Activated CD4-positive, alpha-beta T cell treated with anti-CD3 and anti-CD28 coated beads, Interleukin-2, Interleukin-4, amounts not matched to agents 100 ng/mL and 50 ng/mL, durations not matched to agents 16 hours and 8 hours (primary cell): ENCODE data around the gene LYSMD1.
A peak's percentile ranks its signal among the peaks of the same experiment; 100 is the strongest.

ENCODE experiments used
- DNase-seq: peaks from one replicate; pipeline ENCODE4 v3.0.0-alpha.2; 2020; ENCODE audit warnings: low spot score

The LYSMD1 gene

GRCh38 chr1:151137789-151138188, 27.9 kb downstream of the LYSMD1 start:
- no peak for DNase-seq

DNA sequence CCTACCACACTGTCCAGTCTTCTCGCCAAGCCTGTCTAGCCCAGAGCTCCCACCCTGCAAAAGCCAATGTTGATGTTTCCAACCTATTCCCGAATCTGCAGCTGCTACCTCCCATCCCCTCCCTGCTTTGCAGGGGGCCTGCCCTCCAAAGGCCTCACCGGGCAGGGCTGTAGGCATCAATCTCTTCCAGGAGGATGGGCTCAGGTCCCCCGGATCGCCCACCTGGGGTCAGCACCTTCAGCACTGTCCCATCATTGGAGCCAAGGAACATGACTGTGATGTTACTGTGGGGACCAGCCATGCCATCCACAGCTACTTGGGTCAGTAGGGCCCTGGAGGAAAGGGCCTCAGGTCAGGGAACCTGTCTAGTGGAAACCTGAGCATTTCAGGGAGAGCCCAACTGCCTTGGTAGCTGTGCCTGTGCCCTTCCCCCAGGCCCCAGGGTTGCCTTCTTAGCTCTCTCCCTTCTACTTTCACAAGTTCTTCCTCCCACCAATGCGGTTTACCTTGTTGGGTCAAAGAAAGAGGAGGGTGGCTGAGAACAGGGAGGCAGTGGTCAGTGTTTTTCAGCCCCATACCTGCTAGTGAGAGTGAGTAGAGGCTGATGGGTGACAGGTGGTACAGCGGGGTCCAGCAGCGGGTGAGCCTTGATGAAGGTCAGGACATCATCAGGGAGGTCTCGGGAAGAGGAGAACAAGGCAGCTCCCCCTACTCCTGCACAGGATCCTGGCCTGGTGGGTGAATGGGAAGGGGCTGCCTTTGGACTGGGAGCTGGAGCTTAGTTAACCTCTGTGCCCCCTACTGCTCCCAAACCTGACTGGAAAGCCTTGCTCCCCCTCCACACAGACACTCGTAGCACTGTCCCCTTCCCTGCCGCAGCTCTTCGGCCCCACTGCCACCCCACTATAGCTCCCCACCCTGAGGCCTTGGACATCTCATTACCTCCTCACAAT, 30.0 kb downstream of the LYSMD1 start:
- DNase-seq = no peak

GRCh38 chr1:151134991-151135390, 30.7 kb downstream of the LYSMD1 start:
- no peak for DNase-seq

DNA sequence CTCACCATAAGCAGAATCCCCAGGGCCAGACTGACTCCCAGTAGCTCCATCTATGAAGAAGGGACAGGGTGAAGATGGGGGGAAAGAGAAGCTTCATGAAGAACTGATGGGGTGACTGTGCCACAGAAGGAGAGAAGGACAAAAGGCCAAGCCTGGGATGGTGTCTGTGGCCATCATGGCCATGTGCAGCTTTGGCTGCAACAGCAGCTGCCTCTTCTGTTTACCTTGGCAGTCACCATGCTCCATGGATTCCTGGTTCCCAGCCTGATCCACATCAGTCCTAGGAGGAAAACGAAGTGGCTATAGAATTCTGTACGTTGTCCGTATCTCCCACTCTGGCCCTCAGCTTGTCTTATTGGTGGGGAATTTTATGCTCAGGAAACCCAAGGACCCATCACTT, 31.3 kb downstream of the LYSMD1 start:
- no peak for DNase-seq

- DNase-seq = no peak
Observed at GRCh38 chr1:151133018-151133806, 32.5 kb downstream of the LYSMD1 start.

DNA sequence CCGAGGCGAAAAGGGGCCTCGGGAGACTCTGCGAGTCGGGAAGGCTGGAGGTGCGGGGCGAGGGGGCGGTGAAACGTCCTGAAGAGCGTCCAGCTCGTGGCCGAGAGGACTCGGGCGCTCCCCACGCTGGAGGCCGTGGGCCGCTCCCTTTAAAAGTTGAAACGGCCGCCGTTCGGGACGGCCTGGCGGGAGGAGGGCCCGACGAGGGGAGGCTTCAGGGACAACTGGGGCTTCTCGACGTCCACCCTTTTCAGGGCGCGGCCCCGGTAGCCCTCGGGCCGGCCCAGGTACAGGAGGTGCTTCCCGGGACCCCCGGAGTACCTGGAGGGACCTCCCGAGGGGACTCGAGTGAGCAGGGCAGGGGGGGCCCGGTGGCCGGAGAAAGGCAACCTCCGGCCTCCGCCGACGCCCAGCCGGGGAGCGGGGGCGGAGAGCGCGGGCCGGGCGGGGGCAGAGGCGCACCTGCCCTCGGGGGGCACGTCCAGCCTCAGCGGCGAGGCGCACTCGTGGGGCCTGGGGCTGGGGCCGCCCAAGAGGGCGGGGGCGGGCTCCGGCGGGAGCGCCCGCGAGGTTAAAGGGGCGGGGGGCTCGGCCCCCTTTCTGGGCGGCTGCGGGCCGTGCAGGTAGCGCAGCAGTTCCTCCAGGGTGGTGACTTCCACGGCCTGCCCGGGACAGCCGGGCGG, 33.2 kb downstream of the LYSMD1 start:
- DNase-seq = no peak

DNA sequence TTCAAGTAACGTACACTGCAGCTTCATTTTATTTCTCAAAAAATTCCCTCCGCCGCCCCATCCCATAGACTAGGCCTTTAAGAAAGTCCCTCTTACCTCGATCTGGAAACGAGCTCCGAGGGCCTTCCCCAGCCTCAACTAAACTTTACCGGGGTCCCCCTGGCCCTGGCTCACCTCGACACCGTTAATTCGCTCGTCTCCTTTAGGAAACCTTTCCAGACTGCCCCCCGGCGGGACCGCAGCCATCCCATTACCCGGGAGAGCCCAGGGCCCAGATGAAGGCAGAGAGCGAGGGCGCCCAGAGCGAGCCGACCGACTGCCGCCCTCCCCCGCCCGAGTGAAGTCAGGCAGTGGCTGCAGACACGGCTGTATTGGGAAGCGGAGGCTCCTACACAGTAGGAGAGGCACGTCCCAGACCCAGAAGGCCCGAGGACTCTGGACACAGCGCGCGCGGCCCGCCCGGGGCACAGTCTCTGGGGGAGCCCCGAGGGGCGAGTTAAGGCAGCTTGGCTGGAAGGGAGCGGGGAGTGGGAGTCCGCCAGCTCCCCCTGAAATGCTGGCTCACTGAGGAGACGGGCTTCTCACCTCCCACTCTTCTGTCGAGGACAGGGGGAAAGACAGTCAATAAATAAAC, 33.9 kb downstream of the LYSMD1 start:
- no peak for DNase-seq

DNA sequence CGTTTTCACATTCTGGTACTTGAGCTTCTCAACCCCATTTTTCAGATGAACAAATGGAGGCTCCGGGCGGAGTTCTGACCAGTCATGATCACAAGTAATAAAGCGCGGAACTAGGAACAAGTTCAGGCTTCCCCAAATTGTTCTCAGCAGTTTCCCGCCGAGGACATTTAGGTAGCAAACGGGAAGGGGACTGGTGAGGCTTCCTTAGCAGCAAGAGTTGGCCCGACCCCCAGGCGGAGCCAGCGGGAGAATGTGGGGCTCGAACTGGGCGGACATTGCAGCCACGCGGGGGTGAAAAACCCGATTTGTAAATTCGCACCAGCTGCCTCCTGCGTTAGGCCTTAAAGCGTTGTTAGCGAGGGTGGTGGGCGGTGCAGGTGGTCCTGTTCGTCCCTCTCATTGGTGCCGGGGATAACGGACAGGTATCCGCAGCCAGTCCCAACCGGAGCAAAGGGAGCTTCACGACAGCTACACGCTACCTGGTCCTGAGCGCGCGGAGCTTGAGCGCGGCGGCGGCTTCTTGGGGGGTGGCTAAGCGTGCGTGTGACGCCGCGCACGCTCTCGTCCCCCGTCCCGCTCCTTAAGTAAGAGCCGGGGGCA, 34.6 kb downstream of the LYSMD1 start:
- DNase-seq = peak; percentile 73

- no peak for DNase-seq
Observed at GRCh38 chr1:151128800-151129199, 36.9 kb downstream of the LYSMD1 start.

DNA sequence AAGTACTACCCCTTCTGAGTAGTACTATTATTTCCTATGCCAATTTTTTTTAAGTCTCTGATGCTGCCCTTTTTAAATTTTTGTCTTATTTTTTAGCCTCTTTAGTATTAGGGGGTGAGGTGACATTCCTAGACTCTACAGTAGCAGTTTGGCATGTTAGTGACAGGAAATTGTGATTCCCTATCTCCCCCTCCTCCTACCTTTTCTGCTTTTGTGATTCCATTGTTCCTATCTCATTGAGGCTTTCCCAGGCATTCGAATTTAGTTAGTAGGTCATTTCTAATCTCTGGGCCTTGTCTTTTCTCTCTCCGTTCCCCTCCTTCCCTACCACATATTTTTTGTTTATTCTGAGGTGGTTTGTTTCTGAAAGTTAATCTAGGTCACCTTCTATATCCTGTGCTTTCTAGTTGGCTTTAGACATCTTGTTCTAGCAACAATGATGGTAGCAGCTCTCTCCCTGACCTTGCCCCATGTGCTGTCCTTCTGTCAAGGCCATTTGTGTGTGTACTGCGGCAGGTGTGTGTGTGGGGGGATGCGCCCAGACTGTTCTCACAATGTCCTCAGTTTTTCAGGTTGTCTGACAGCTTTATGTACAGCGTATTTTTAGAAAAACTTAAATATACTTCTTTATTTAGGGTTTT, 40.8 kb downstream of the LYSMD1 start:
- DNase-seq = no peak

- no peak for DNase-seq
Observed at GRCh38 chr1:151113877-151114276, 51.8 kb downstream of the LYSMD1 start.
